WERI-Rb-1 (cell line): ENCODE data around the gene TRIM47.

Experiments used
- DNase-seq: peaks from one replicate; pipeline ENCODE4 v3.0.0-alpha.2; 2020
- H3K27ac ChIP-seq: fragments of 250-450 bp; sonication (Bioruptor Pico); 2 replicates; pipeline ENCODE4 v1.5.1; 2020; ENCODE audit warnings: mild to moderate bottlenecking, moderate library complexity
- H3K27me3 ChIP-seq: fragments of 250-450 bp; sonication (Bioruptor Pico); 2 replicates; pipeline ENCODE4 v1.5.1; 2021; ENCODE audit warnings: mild to moderate bottlenecking, low read depth, moderate library complexity; ENCODE audit not compliant: insufficient read depth, severe bottlenecking
- H3K36me3 ChIP-seq: fragments of 250-450 bp; sonication (Bioruptor Pico); 2 replicates; pipeline ENCODE4 v1.5.1; 2020; ENCODE audit warnings: mild to moderate bottlenecking, moderate library complexity
- H3K4me3 ChIP-seq: 2 replicates; pipeline ENCODE4 v1.5.1; 2011; ENCODE audit warnings: low read depth, mild to moderate bottlenecking, control low read depth, low read length
- H3K9me3 ChIP-seq: fragments of 250-450 bp; sonication (Bioruptor Pico); 2 replicates; pipeline ENCODE4 v1.5.1; 2021; ENCODE audit warnings: mild to moderate bottlenecking, moderate library complexity; ENCODE audit not compliant: severe bottlenecking
- CTCF ChIP-seq: IDR thresholded peaks from 2 replicates; pipeline ENCODE4 v1.5.1; 2011; ENCODE audit warnings: low read depth, mild to moderate bottlenecking, control low read depth, inconsistent platforms, low read length

The TRIM47 gene

GRCh38 chr17:75832652-75833400, 45.6 kb downstream of the TRIM47 start:
- Histone ChIP-seq H3K9me3 (no peaks in the 10 kb centered on the region), H3K36me3 (peaks cover 8% of the 10 kb centered on the region), H3K27ac (peak overlapping the region; percentile 77), H3K27me3 (no peaks in the 10 kb centered on the region), H3K4me3 (no peak overlapping the region)
- TF ChIP-seq CTCF: no peak
- DNase-seq: peak; percentile 61

GRCh38 chr17:75832164-75832651, 46.2 kb downstream of the TRIM47 start:
- Histone ChIP-seq H3K27ac (peak overlapping the region; percentile 77), H3K27me3 (no peaks in the 10 kb centered on the region), H3K36me3 (peaks cover 8% of the 10 kb centered on the region), H3K4me3 (no peak overlapping the region), H3K9me3 (no peaks in the 10 kb centered on the region)
- DNase-seq: peak; percentile 88
- no peak for TF ChIP-seq CTCF

- no peak for DNase-seq
- no peak overlapping the region for H3K4me3 ChIP-seq
- no peak for TF ChIP-seq CTCF
- H3K27ac ChIP-seq: no peak overlapping the region
- no peaks in the 10 kb centered on the region for H3K9me3 ChIP-seq
- peaks cover 18% of the 10 kb centered on the region for H3K36me3 ChIP-seq
- H3K27me3 ChIP-seq: no peaks in the 10 kb centered on the region
Measured at GRCh38 chr17:75831032-75831571, 47.3 kb downstream of the TRIM47 start.

GRCh38 chr17:75830164-75831031, 48.0 kb downstream of the TRIM47 start:
- no peak overlapping the region for H3K27ac ChIP-seq
- DNase-seq: peak; percentile 71
- H3K4me3 ChIP-seq: no peak overlapping the region
- no peaks in the 10 kb centered on the region for H3K9me3 ChIP-seq
- no peaks in the 10 kb centered on the region for H3K27me3 ChIP-seq
- H3K36me3 ChIP-seq: peaks cover 23% of the 10 kb centered on the region
- peak; percentile 91 for TF ChIP-seq CTCF

GRCh38 chr17:75829747-75830146, 48.6 kb downstream of the TRIM47 start:
- Histone ChIP-seq H3K9me3 (no peaks in the 10 kb centered on the region), H3K4me3 (no peak overlapping the region), H3K27ac (no peak overlapping the region), H3K27me3 (no peaks in the 10 kb centered on the region), H3K36me3 (peaks cover 24% of the 10 kb centered on the region)
- TF ChIP-seq CTCF: no peak
- no peak for DNase-seq
